Right renal cortex interstitium (tissue), 3 donors: ENCODE measurements around the gene OR5B12. TPM values are rescaled to one million over a fixed set of nuclear protein-coding genes. Genes with fewer than 3 reads are reported as not detected.

Experiments used
- polyA plus RNA-seq, 3 donors: library from polyadenylated mRNA; unstranded; fragments of 120-200 nt; gene quantifications; one replicate each; pipeline ENCODE4 v1.2.1, GENCODE V29; 2013; ENCODE audit not compliant: insufficient read length in 3 of 3

OR5B12 gene
- polyA plus RNA-seq, 3 donors, result not detected

Other genes with a start within 250 kb of the OR5B12 start
- not detected for gene OR1S2, start 238.1 kb downstream of the OR5B12 start, polyA plus RNA-seq
- gene OR1S1, start 229.5 kb downstream of the OR5B12 start, polyA plus RNA-seq, result not detected
- not detected for gene OR10Q1, start 213.3 kb downstream of the OR5B12 start, polyA plus RNA-seq
- not detected for gene OR10W1, start 174.0 kb downstream of the OR5B12 start, polyA plus RNA-seq
- not detected for gene OR5B17, start 83.2 kb downstream of the OR5B12 start, polyA plus RNA-seq
- not detected for gene OR5B3, start 35.4 kb downstream of the OR5B12 start, polyA plus RNA-seq
- not detected for gene OR5B2, start 14.1 kb downstream of the OR5B12 start, polyA plus RNA-seq
- not detected for gene OR5B21, start 65.9 kb upstream of the OR5B12 start, polyA plus RNA-seq
- 1 to 10 TPM; 7.6 to 8.5 (median 8.4) TPM for gene LPXN, start 133.6 kb upstream of the OR5B12 start, polyA plus RNA-seq
- gene ZFP91, start 136.8 kb upstream of the OR5B12 start, polyA plus RNA-seq, result 10 to 100 TPM; 64.1 to 69.4 (median 64.7) TPM
- 1 to 10 TPM; 1.0 to 1.3 (median 1.2) TPM for gene CNTF, start 180.4 kb upstream of the OR5B12 start, polyA plus RNA-seq